SK-N-SH (cell line): Measurements from ENCODE around the gene DROSHA. TPM values are rescaled to one million over a fixed set of nuclear protein-coding genes. Genes with fewer than 3 reads are reported as not detected.

Experiments used
- CTCF ChIA-PET: fragments of 300-600, 350-600 bp; formaldehyde crosslinking; extraction: SDS; loops from one replicate; lab custom pipeline; 2021; lab: Yijun Ruan, JAX
- POLR2A ChIA-PET: fragments of 350-600 bp; sonication (Branson Sonifier 250); formaldehyde crosslinking; extraction: SDS; loops from one replicate; lab custom pipeline; 2020; ENCODE audit warnings: antibody characterized with exemption, inconsistent platforms; lab: Yijun Ruan, JAX
- DNase-seq: peaks from one replicate; pipeline ENCODE4 v3.0.0; 2012
- H2AFZ ChIP-seq: fragments of 200-600 bp; sonication (generic); 2 replicates; pipeline ENCODE4 v1.8.1; 2016; ENCODE audit warnings: antibody characterized with exemption, mild to moderate bottlenecking, low read depth
- H3F3A ChIP-seq: fragments of 200-600 bp; sonication (generic); replicated peaks from 2 replicates; pipeline ENCODE3; 2016; ENCODE audit warnings: antibody characterized with exemption, mild to moderate bottlenecking; ENCODE audit not compliant: insufficient read depth
- H3K27ac ChIP-seq, 2 experiments: fragments of 200-500 bp in 1 of 2; fragments of 200-600 bp in 1 of 2; sonication (Bioruptor generic) in 1 of 2; sonication (generic), shearing (Covaris generic) in 1 of 2; 2 replicates each; pipeline versions ENCODE4 v1.5.1 to v1.6.1; 2014 to 2016; ENCODE audit warnings: low read depth in 2 of 2, inconsistent platforms in 1 of 2, low read length in 1 of 2, mild to moderate bottlenecking in 1 of 2, mixed read lengths in 1 of 2
- H3K27me3 ChIP-seq: fragments of 200-600 bp; sonication (generic), shearing (Covaris generic); 2 replicates; pipeline ENCODE4 v1.6.1; 2016; ENCODE audit warnings: mixed run types; ENCODE audit not compliant: insufficient read depth
- H3K36me3 ChIP-seq, 2 experiments: fragments of 200-500 bp in 1 of 2; fragments of 200-600 bp in 1 of 2; sonication (Bioruptor generic) in 1 of 2; sonication (generic) in 1 of 2; replicated peaks in 1 of 2; 2 replicates each; pipeline versions ENCODE3 to v1.5.1; 2014 to 2016; ENCODE audit warnings: low read length in 1 of 2, mild to moderate bottlenecking in 1 of 2; ENCODE audit not compliant: insufficient read depth in 2 of 2, control insufficient read depth in 1 of 2
- H3K4me1 ChIP-seq, 2 experiments: fragments of 200-500 bp in 1 of 2; fragments of 200-600 bp in 1 of 2; sonication (Bioruptor generic) in 1 of 2; sonication (generic), shearing (Covaris generic) in 1 of 2; 2 replicates each; pipeline versions ENCODE4 v1.5.1 to v1.6.1; 2014 to 2016; ENCODE audit warnings: low read depth in 1 of 2, low read length in 1 of 2, mixed run types in 1 of 2; ENCODE audit not compliant: insufficient read depth in 2 of 2, control insufficient read depth in 1 of 2
- H3K4me2 ChIP-seq: fragments of 200-600 bp; sonication (generic), shearing (Covaris generic); 2 replicates; pipeline ENCODE4 v1.6.1; 2017; ENCODE audit warnings: mixed run types
- H3K4me3 ChIP-seq, 2 experiments: fragments of 200-500 bp in 1 of 2; fragments of 200-600 bp in 1 of 2; sonication (Bioruptor generic) in 1 of 2; sonication (generic), shearing (Covaris generic) in 1 of 2; 2 replicates each; pipeline versions ENCODE4 v1.5.1 to v1.8.1; 2014 to 2016; ENCODE audit warnings: low read depth in 2 of 2, inconsistent platforms in 1 of 2, low read length in 1 of 2, mild to moderate bottlenecking in 1 of 2, mixed read lengths in 1 of 2, moderate library complexity in 1 of 2
- H3K79me2 ChIP-seq: fragments of 200-600 bp; sonication (generic); 2 replicates; pipeline ENCODE4 v1.8.1; 2017; ENCODE audit warnings: mild to moderate bottlenecking; ENCODE audit not compliant: insufficient read depth
- H3K9ac ChIP-seq: fragments of 200-600 bp; sonication (generic); 2 replicates; pipeline ENCODE4 v1.6.1; 2017; ENCODE audit warnings: mixed run types
- H3K9me2 ChIP-seq: fragments of 200-600 bp; sonication (generic); 2 replicates; pipeline ENCODE4 v1.6.1; 2017; ENCODE audit warnings: mixed run types
- H3K9me3 ChIP-seq: fragments of 200-600 bp; sonication (generic); 2 replicates; pipeline ENCODE4 v1.6.1; 2017; ENCODE audit warnings: mixed run types, mild to moderate bottlenecking, moderate library complexity
- H4K20me1 ChIP-seq: fragments of 200-600 bp; sonication (generic); 2 replicates; pipeline ENCODE4 v1.6.1; 2017; ENCODE audit warnings: mild to moderate bottlenecking, mixed run types; ENCODE audit not compliant: insufficient read depth
- CHD2 ChIP-seq: fragments of 150-350 bp; IDR thresholded peaks from 2 replicates; pipeline ENCODE4 v1.6.1; 2018; ENCODE audit warnings: low read length; ENCODE audit not compliant: partially characterized antibody
- EZH2phosphoT487 ChIP-seq: fragments of 200-600 bp; sonication (generic); IDR thresholded peaks from 2 replicates; pipeline ENCODE4 v1.6.1; 2017; ENCODE audit warnings: low read depth, mixed run types, mild to moderate bottlenecking, antibody characterized with exemption, moderate library complexity, borderline replicate concordance
- FOXM1 ChIP-seq: IDR thresholded peaks from 2 replicates; pipeline ENCODE4 v1.4.0; 2012; ENCODE audit warnings: low read depth, mild to moderate bottlenecking
- GABPA ChIP-seq: IDR thresholded peaks from 2 replicates; pipeline ENCODE4 v1.4.0; 2012; ENCODE audit warnings: low read depth, mild to moderate bottlenecking
- GATA2 ChIP-seq: sonication (generic); formaldehyde crosslinking; IDR thresholded peaks from 2 replicates; pipeline ENCODE4 v1.5.0; 2020; ENCODE audit warnings: mild to moderate bottlenecking, missing genetic modification reagents
- JUND ChIP-seq: IDR thresholded peaks from 2 replicates; pipeline ENCODE4 v1.4.0; 2012
- MAX ChIP-seq: IDR thresholded peaks from 2 replicates; pipeline ENCODE4 v1.4.0; 2012; ENCODE audit warnings: low read depth
- MEF2A ChIP-seq: IDR thresholded peaks from 2 replicates; pipeline ENCODE4 v1.4.0; 2012; ENCODE audit warnings: low read depth, borderline replicate concordance
- PBX3 ChIP-seq: IDR thresholded peaks from 2 replicates; pipeline ENCODE4; 2012
- RAD21 ChIP-seq: IDR thresholded peaks from 2 replicates; pipeline ENCODE4 v1.6.1; 2012; ENCODE audit warnings: mild to moderate bottlenecking, low read length
- TAF1 ChIP-seq: IDR thresholded peaks from 2 replicates; pipeline ENCODE4 v1.6.1; 2012; ENCODE audit warnings: low read depth, mild to moderate bottlenecking, low read length, moderate library complexity, borderline replicate concordance
- WGBS: methylation state at CpG from one replicate; pipeline ENCODE4 v1.1.6; 2017; ENCODE audit warnings: low lambda C conversion rate; 5-methylcytosine and 5-hydroxymethylcytosine counted together
- polyA plus RNA-seq, 3 experiments: library from polyadenylated mRNA; depleted of rRNA; stranded (reverse); fragments of >200 nt; gene quantifications; 2 replicates each; pipeline ENCODE4 v1.2.3, GENCODE V29; 2012
- TF ChIP-seq, protein P1 (sequence below): IDR thresholded peaks from 2 replicates; pipeline ENCODE4 v1.4.0; 2012; ENCODE audit warnings: low read depth, borderline replicate concordance
- TF ChIP-seq, protein P2 (sequence below): fragments of 200-600 bp; sonication (generic); IDR thresholded peaks from 2 replicates; pipeline ENCODE4 v1.6.1; 2017; ENCODE audit warnings: antibody characterized with exemption, mild to moderate bottlenecking, moderate library complexity

Gene DROSHA
- polyA plus RNA-seq, 1 of the 3 experiments (the other 2 are of a cell fraction) = 49.3 TPM

GRCh38 chr5:31523041-31523440 lies 8.9 kb downstream of the DROSHA start:
- no peak overlapping the region for H3K4me3 ChIP-seq
- H4K20me1 ChIP-seq = no peaks in the 10 kb centered on the region
- H2AFZ ChIP-seq = no peak overlapping the region
- H3K4me1 ChIP-seq = no peaks in the 10 kb centered on the region
- H3K9me2 ChIP-seq = no peaks in the 10 kb centered on the region
- H3K9ac ChIP-seq = no peak overlapping the region
- peaks cover 70 to 89% of the 10 kb centered on the region in 2 experiments for H3K36me3 ChIP-seq
- CTCF ChIA-PET = no interaction called here
- H3K9me3 ChIP-seq = no peaks in the 10 kb centered on the region
- H3F3A ChIP-seq = no peaks in the 10 kb centered on the region
- DNase-seq = no peak
- H3K79me2 ChIP-seq = peaks cover 24% of the 10 kb centered on the region
- no peaks in the 10 kb centered on the region for H3K27me3 ChIP-seq
- TF ChIP-seq, protein P1, sequence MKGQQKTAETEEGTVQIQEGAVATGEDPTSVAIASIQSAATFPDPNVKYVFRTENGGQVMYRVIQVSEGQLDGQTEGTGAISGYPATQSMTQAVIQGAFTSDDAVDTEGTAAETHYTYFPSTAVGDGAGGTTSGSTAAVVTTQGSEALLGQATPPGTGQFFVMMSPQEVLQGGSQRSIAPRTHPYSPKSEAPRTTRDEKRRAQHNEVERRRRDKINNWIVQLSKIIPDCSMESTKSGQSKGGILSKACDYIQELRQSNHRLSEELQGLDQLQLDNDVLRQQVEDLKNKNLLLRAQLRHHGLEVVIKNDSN = no peak
- TF ChIP-seq MEF2A = no peak
- no peak for TF ChIP-seq FOXM1
- no peak for TF ChIP-seq GABPA
- no peak for TF ChIP-seq JUND
- POLR2A ChIA-PET = no interaction called here
- no peak overlapping the region for H3K27ac ChIP-seq
- WGBS = 96% methylated on average over 4 of the region's 4 CpGs
- no peak overlapping the region for H3K4me2 ChIP-seq

- Histone ChIP-seq H3F3A (no peaks in the 10 kb centered on the region), H3K27me3 (no peaks in the 10 kb centered on the region), H3K79me2 (0 out of 2 replicates have a peak, but pooled peaks cover 5% of the 10 kb centered on the region), H2AFZ (no peak overlapping the region), H3K9ac (no peak overlapping the region), H3K4me2 (no peak overlapping the region), H3K27ac (no peak overlapping the region), H3K4me1 (no peaks in the 10 kb centered on the region), H3K36me3 (peaks cover 50 to 87% of the 10 kb centered on the region in 2 experiments), H3K9me3 (no peaks in the 10 kb centered on the region), H3K9me2 (no peaks in the 10 kb centered on the region), H4K20me1 (no peaks in the 10 kb centered on the region), H3K4me3 (no peak overlapping the region)
- POLR2A ChIA-PET = no interaction called here
- DNase-seq = no peak
- CTCF ChIA-PET = no interaction called here
- TF ChIP-seq, protein P1 = no peak
- no peak for TF ChIP-seq FOXM1
- no peak for TF ChIP-seq PBX3
- TF ChIP-seq CHD2 = no peak
- TF ChIP-seq MAX = no peak
- no peak for TF ChIP-seq TAF1
- TF ChIP-seq GATA2 = no peak
- TF ChIP-seq RAD21 = no peak
- TF ChIP-seq, protein P2, sequence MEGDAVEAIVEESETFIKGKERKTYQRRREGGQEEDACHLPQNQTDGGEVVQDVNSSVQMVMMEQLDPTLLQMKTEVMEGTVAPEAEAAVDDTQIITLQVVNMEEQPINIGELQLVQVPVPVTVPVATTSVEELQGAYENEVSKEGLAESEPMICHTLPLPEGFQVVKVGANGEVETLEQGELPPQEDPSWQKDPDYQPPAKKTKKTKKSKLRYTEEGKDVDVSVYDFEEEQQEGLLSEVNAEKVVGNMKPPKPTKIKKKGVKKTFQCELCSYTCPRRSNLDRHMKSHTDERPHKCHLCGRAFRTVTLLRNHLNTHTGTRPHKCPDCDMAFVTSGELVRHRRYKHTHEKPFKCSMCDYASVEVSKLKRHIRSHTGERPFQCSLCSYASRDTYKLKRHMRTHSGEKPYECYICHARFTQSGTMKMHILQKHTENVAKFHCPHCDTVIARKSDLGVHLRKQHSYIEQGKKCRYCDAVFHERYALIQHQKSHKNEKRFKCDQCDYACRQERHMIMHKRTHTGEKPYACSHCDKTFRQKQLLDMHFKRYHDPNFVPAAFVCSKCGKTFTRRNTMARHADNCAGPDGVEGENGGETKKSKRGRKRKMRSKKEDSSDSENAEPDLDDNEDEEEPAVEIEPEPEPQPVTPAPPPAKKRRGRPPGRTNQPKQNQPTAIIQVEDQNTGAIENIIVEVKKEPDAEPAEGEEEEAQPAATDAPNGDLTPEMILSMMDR = no peak
- TF ChIP-seq EZH2phosphoT487 = no peak
- 87% methylated on average over 1 of the region's 1 CpG for WGBS
Measured at GRCh38 chr5:31516802-31517201, 15.1 kb downstream of the DROSHA start.
